GM18873 (cell line): ENCODE measurements around the gene ACKR3.

Source experiments
- ATAC-seq: cut with Tn5 transposase; IDR thresholded peaks from one replicate; pipeline ENCODE4 v1.9.1; 2021; ENCODE audit warnings: mild to moderate bottlenecking, moderate library complexity, moderate number of reproducible peaks; ENCODE audit not compliant: unreplicated experiment, low FRiP score

ACKR3 gene

DNA sequence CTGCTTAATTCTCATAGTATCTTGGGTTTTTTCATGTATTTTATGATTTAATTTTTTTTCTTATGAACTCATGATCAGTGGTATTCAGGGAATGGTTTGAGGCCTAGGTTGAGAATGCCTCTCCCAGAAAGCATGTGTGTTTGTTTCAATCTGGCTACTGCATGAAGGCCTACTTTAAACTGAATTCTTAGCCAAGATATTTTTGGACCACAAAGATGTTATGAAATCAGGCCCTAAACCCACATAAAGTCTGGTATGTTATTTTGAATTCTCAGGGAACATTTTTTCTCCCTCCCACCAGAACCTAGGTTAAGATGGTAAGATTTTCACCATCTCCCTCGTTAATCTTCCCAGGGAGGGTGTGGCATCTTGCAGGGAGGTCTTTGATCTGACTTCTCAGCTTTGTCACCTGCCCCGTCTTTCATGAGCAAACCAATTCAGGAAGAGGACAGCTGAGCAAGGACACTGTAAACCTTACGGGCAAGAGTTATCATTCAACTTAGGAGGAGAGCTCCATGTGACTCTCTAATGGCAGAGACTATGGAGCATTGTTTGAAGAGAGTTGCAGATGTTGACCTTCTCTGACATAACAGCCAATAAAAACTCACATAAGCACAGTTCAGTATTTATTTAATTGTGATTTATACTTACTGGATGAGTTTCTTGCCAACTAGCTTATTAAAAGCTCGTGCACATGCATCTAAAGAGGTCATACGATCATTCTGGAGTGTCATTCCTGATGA is 21.3 kb upstream of the ACKR3 start:
- ATAC-seq = no peak

DNA sequence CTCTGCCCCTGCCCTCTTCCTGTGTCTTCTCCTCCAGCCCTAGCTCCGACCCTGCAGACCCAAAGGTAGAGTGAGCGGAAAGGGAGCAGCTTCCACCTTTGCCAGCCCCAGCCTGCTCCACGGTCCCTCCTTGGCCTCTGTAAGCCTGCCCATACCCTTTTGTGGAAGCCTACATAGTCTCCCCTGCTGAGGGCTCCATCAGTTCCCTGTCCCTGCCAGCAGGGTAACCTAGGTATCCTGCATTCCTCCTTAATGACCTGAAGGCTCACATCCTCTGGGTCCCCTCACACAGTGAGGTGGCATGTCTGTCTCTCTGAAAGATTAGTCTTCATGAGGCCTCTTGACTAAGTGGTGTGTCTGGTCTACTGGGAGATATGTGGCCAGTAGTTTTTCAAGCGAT is 20.5 kb upstream of the ACKR3 start:
- ATAC-seq = no peak

DNA sequence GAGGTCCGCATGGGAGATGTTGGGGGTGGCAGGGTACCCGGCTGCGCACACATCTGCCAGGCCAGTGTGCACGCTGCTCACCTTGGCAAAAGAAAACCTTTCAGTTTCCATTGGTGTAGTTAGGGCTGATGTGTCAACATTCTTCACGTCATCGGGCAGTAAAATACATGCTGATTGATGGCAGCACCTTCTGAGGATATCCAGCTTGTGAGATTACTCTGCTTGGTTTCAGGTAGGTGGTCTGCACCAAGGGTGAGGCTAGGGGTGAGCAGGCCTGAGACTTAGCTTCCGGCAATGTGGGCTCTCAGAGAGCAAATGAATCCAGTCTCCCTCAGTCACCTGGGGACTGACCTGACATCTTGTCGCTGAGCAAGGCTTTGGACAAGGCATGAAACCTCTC is 19.3 kb upstream of the ACKR3 start:
- peak; percentile 13 for ATAC-seq

DNA sequence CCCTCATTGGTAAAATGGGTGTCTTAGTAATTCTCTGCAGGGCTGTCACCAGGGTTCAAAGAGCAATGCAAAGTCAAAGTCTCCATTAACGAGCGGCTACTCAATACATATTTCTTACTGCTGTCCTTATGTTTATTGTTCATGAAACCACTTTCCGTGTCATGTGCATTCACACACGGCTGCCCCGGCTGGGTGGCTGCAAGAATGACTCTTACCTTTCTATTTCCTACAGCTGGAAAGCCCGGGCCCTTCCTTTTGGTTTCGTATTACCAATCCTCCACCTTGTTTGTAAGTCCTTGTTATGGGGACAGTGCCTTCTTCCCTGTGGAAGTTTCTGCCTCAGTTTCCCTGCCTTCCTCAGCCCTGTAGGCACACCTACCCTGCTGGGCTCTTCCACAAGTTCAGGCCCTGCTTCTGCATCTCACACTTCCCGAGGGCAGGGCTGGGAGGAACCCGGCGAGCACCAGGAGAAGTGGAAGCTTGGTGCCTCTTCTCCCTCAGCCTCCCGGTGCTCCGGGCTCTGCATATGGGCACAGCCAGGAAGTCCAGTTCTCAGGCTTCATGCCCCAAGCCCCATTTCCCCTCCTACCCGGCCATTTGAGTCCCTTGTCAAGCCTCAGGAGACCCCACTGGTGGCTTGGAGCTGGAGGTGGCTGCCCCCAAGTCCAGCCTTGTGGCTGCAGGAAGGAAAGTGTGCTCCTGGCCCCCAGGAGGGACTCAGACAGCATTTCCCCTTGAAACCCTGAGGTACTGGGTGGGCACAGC is 18.7 kb upstream of the ACKR3 start:
- ATAC-seq = peak; percentile 51

DNA sequence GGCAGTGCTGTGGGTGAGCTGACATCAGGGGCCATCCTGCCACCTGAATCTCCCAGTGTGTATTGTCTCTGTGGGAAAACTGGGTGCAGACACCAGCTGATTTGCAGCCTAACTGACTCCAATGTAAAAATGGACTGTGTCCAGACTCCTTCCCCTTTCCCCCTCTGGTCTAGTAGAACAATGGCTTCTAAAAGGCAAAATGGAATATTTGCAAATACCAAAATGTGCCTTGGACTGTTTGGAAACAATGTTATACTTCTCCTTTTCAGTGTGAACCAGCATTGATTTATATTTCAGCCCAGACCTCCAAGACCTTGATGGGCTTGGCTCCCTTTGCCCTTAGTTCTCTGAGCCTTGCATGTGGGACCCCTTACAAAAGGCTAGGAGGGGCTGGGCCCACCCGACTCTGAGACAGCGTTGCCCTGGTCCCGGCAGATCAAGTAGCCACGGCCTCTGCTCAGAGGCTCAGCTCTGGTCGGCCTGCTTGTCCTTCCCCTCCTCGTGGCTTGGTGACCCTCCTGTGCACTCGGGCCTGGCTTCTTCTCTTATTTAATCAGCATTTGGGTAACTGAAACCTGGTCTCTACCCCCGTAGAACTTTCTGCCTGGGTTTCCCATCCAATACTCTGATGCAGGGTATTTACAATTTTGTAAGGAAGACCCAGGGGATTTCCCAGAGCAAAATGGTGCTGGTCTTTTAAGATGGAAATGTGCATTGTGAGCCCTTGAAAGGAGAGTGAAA is 18.0 kb upstream of the ACKR3 start:
- ATAC-seq = no peak

DNA sequence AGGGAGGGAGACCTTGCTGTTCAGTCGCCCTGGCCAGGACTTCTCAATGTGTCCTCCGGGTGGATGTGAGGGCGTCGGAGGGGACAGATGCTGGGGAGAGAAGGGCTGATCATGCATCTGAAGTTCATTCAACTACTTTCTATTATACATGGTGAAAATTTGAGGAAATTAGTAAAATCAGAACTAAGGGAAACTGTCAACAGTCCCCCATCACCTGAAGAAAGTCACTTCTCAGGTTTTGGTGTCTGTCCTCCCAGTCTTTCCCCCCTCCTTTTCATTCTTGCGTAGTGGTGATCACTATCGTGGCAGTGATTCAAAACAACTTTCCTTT is 17.4 kb upstream of the ACKR3 start:
- ATAC-seq = no peak

DNA sequence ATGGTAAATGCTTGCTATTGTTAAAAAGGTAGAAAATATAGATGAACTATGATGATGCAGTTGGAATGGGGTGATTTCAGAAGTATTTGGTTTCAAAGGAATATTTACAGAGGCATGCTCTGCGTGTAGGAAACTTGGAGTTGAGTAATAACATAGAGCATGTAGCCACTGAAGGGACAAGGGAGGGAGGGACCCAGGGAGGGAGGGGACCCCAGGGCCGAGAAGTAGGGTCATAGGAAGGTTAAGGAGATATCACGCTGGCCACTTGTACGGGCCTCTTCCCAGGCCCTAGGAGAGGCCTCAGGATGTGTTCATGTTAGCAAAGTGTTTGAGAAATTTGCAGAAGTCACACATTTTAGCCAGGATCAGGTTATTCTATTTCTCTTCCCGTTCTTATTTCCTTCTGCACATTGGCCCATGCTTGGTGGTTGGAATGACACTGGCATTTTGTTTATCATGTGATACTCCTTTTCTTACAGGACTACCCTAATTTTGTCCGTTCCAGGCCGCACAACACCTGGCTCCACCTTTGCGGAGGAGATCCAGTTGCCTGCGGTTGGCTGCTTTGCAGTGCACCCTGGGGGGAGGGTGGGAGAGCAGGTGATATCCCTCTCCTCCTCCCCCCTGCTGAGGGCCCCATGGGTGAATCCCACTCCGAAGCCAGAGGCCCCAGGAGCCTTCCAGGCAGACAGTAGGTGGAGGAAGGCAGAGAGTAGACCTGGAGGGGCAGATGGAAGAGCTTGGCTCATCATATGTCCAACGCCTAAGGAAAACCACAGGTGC is 16.9 kb upstream of the ACKR3 start:
- no peak for ATAC-seq

DNA sequence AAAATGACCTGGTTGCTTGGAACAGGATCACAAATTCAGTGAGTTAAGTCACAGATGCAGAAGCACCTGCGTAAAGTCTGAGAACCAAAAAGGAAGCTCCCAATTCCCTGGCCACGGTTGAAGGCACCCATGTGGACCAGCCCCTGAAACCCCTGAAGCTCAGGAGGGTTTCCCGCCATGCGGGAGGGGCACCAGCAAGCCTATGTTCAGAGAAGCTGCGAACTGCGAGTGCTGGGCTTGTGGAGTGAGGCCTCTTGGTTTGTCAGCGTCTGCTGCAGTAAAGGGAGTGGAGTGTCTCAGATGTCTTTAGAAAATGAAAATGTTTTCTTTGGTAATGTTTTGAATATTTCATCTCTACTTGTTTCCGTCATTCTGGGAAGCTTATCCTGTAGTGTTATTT is 16.1 kb upstream of the ACKR3 start:
- no peak for ATAC-seq

DNA sequence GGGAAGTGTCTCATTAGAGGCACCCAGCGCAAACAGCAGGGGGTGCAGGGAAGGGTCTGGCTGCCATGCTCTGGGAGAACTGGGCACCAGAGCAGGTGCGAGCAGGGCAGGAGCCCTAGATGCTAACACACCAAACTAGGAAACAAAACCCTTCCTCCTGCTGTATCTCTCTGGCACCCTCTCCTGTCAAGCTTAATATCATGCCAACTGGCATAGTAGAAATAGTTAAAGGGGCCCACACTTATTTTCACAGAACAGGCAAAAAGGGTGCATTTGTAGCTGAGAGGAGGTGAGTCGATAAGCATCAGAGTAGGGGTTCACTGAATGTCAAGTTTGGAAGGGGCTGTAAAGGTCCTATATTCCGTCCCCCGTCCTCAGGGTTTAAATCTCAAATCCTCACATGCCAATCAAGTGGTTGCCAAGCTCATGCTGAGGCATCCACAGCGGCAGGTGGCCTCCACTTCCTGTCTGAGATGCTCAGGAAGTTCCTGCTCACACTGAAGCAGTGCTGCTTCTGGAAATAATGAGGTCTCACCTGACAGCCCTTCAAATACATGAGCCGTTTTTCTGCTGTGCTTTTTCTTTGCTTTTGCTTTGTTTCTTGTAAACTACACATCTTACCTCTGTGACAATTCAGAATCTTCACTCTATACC is 14.9 kb upstream of the ACKR3 start:
- no peak for ATAC-seq

DNA sequence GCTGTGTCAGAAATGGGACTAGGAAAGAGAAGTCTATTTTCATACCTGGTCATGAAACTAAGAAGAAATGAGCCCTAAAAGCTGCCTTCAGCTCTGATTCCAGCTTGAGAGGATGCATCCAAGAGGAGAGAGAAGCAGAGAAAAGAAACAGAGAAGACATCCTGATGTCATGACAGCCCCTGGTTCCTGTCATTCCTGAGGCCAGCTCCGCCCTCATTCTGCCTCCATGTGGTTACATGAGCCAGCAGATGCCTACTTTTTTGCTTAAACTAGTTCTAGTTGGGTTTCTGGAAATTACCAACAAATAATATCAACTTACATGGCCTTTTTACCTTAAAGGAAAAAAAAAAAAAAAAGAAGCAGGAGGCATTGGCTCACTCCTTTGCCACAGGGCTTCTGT is 14.1 kb upstream of the ACKR3 start:
- ATAC-seq = no peak

DNA sequence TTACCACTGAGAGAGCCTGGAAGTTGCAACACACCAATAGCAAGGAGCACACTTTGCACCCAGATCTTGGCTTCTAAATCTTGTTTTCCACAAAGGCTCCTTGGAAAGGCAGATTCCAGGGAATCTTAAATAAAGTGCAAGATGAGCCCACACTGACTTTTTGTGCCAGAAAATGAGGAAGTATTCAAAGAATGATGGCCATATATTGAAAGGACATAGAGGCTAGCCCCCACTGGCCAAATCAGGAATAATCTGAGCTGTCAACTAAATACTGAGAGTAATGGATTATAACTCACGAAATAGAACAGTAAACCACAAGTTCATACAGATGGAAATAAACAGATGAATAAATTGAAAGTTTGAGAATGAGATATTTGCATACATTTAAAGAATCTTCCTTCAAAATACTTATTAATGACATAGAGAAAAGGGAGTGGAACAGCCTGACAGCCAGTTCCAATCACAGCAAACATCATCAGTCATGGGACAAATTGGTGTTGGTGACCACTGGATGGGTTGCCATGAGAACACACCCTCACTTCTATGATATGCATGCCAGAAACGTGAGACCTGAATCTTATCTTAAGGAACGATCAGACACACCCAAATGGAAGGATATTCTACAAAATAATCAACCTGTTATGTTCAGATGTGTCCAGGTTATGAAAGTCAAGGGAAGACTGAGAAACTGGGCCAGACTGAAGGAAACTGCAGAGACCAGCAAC is 12.2 kb upstream of the ACKR3 start:
- ATAC-seq = no peak

DNA sequence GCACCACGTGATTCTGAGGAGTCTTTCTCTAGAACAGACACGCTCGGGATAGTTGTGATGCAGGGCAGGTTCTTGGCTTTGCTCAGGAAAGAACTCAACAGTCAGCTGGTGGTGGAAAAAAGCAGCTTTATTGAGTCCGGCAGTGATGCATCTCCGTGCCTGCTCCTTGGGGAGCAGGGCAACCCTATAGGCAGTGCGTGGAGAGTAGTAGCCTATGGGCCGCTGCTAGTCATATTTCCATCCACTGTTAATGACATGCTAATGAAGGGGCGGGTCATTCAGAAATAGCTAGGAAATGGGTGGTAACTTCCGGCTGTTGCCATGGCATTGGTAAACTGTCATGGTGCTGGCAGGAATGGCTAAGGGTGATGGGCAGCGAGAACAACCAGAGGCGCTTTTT is 11.6 kb upstream of the ACKR3 start:
- ATAC-seq = no peak

DNA sequence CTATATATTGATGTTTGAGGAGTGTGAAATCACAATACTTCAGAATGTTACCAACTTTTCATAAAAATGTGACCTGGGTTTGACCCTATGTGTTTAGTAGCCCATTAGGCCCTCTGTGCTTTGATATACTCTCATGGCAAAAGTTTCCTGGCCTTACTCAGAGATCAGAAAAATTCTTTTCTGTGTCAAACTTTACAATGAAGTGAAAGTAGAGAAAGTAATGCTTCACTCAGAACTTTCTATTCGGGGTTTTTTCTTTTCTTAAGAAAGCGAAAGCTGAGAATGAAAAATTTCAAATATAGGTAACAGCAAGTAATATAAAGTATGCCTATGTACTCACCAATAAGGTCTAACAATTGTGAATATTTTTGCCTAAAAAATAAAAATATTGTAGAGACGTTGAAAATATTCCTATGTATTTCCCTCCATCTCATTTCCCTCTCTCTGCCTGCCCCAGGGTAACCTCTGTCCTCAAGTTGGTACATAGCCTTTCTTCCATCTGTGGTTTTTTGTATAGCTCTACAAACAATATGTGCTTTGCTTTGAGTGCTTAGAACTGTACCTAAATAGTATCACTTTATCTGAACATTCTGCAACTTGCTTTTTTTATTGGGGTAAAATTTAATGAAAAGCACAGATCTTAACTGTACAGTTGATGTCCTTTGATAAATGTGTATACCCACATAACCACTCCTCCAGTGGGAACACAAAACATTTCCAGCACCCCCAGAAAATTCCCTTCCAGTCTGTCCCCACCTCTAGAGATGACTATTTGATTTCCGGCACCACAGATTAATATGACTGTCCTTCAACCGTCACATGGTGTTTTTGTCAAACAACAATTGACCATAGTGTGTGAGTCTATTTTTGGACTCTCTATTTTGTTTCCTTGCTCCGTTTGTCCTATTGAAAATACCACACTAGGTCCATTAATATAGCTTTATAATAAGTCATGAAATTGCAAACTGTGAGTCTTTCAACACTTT is 10.3 kb upstream of the ACKR3 start:
- ATAC-seq = no peak

DNA sequence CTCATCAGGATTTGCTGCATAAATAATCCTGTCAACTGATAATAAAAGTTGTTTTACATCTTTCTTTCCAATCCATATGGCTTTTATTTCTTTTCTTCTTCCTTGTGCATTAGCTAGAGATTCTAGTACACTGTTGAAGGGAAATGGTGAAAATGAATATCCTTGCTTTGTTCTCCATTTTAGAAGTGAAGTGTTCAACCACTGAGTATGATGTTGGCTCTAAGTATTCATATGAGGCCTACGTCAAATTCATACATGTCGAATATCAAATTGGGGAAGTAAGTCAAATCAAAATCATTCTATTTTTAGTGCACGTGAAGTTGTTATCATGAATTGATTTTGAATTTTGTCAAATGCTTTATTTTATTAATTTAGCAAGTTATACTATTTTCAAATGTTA is 7.8 kb upstream of the ACKR3 start:
- no peak for ATAC-seq

DNA sequence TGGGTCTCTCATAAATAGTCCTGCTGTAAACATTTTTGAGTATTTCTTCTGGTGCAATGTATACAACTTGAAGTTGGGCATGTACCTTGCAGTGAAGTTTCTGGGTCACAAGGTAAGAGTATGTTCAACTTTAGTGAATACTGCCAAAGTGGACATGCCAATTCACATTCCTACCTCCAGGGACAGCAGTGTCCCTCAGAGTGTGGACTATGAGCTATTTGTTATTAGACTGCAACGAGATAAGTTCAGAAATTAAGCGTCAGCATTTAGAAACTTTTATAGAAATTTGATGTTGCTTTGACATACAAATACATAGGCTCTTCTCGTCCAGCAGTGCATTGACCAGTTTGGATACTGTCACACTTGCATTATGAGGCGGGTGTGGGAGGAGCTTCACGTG is 7.2 kb upstream of the ACKR3 start:
- no peak for ATAC-seq

DNA sequence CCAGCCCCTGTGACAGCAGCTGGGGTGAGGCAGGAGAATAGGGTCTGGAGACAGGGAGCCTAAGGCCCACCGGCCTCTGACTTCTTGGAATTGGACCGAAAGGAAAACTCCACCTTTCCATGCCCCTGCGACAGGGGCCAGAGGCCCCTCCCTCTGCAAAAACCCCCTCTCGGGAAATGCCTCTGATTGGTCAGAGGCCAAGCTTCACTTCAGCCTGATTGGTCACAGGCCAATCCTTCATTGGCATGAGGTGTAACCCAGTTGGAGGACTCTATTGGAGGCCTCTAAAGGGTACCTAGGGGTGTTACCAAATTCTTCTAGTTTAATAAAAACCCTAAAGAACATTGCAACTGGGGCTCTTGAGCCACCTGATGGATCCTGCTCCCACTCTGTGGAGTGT is 5.7 kb upstream of the ACKR3 start:
- ATAC-seq = no peak

DNA sequence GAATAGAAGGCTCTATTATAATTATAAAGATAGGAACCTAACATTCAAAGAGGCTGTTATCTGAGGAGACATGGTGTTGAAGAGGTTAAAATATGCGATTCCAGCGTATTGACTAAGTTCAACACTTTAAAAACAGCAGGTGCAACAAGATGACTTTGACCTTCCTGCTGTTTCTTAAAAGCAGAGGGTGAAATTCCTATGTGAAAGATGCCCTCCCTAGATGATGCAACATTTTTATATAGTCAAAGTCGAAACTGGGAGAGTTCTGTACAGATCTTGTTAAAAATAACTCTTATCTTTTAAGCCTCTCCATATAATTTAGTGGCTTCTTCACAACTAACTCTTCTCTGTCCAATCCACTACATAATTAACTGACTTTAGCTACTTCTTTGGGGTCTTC is 4.4 kb upstream of the ACKR3 start:
- ATAC-seq = no peak

DNA sequence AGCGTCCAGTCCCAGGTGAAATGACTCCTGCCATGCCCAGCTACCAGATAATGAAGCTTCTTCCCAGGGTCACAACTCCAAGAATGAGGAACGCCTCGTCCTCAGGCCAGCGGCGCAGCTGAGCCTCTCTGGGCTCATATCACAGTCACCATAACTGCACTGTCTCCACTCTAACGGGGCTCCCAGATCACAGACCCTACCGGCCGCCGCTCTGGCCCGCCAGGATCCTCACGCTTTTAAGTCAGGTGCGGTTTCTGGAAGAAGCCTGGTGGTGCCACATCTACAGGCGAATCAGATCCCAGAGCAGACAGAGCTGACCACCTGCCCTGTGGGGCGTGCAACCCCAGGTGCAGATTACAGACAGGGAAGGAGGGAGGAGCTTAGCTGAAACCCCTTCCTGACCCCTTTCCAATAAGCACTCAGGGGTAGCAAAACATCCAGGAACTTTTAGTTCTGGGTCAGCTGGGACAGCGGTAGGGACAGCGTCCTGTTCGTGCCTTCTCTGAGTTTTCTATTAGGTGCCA is 3.7 kb upstream of the ACKR3 start:
- ATAC-seq = no peak
